ENCODE measurements around the gene HPS1. TPM values are rescaled to one million over a fixed set of nuclear protein-coding genes. Genes with fewer than 3 reads are reported as not detected.

The HPS1 gene
- 28.9 and 35.0 TPM in 2 replicates for total RNA-seq
- 55.9 TPM for polyA plus RNA-seq (2012)

- DNase-seq (ENCODE audit: low read depth), result peak; percentile 74
Measured at GRCh38 chr10:98446661-98447221, at the start of gene HPS1. TSS of gene HPS1 (minus strand) at chr10:98446935. CDS start at chr10:98443240, 3,695 bp downstream.

GRCh38 chr10:98492763-98493162 lies 46.0 kb upstream of the HPS1 start:
- no peak for DNase-seq (ENCODE audit: low read depth)

- no peak for DNase-seq (ENCODE audit: low read depth)
Measured at GRCh38 chr10:98489561-98490481, 43.1 kb upstream of the HPS1 start.

GRCh38 chr10:98488669-98489430 lies 42.1 kb upstream of the HPS1 start:
- no peak for DNase-seq (ENCODE audit: low read depth)

- DNase-seq (ENCODE audit: low read depth), result no peak
Measured at GRCh38 chr10:98487649-98488048, 40.9 kb upstream of the HPS1 start.

GRCh38 chr10:98486421-98486820 lies 39.7 kb upstream of the HPS1 start:
- no peak for DNase-seq (ENCODE audit: low read depth)

GRCh38 chr10:98485959-98486358 lies 39.2 kb upstream of the HPS1 start:
- no peak for DNase-seq (ENCODE audit: low read depth)

GRCh38 chr10:98483658-98484057 lies 36.9 kb upstream of the HPS1 start:
- no peak for DNase-seq (ENCODE audit: low read depth)

GRCh38 chr10:98482096-98482495 lies 35.4 kb upstream of the HPS1 start:
- peak; percentile 21 for DNase-seq (ENCODE audit: low read depth)

- DNase-seq (ENCODE audit: low read depth), result peak; percentile 78
Measured at GRCh38 chr10:98481404-98481945, 34.7 kb upstream of the HPS1 start.

- no peak for DNase-seq (ENCODE audit: low read depth)
Measured at GRCh38 chr10:98478430-98479222, 31.9 kb upstream of the HPS1 start.

- no peak for DNase-seq (ENCODE audit: low read depth)
Measured at GRCh38 chr10:98477861-98478260, 31.1 kb upstream of the HPS1 start.

- no peak for DNase-seq (ENCODE audit: low read depth)
Measured at GRCh38 chr10:98474628-98475027, 27.9 kb upstream of the HPS1 start.

GRCh38 chr10:98472196-98472595 lies 25.5 kb upstream of the HPS1 start:
- no peak for DNase-seq (ENCODE audit: low read depth)

- DNase-seq (ENCODE audit: low read depth), result no peak
Measured at GRCh38 chr10:98470850-98471249, 24.1 kb upstream of the HPS1 start.

GRCh38 chr10:98469001-98469931 lies 22.5 kb upstream of the HPS1 start:
- DNase-seq (ENCODE audit: low read depth), result no peak

GRCh38 chr10:98467506-98468318 lies 21.0 kb upstream of the HPS1 start:
- DNase-seq (ENCODE audit: low read depth), result peak; percentile 87

- no peak for DNase-seq (ENCODE audit: low read depth)
Measured at GRCh38 chr10:98466861-98467505, 20.2 kb upstream of the HPS1 start.

Data from myocyte (in vitro differentiated cells).